Heart left ventricle (tissue), 13 donors: ENCODE data around the gene SNX6.

Source experiments
- CTCF ChIP-seq, 12 donors: fragments of 200-600 bp; sonication (generic) in 4 of 12; IDR thresholded peaks; one replicate each; pipeline versions ENCODE4 v1.5.0 to v1.8.0; 2018 to 2022; ENCODE audit warnings: antibody characterized with exemption in 12 of 12, mild to moderate bottlenecking in 5 of 12
- POLR2A ChIP-seq, 2 donors: fragments of 450-650 bp; IDR thresholded peaks; one replicate each; pipeline ENCODE4 v1.6.1; 2017; ENCODE audit warnings: antibody characterized with exemption in 2 of 2, mild to moderate bottlenecking in 2 of 2, moderate library complexity in 2 of 2
- donor health status: ischemic (EF 13 %, LVEDD 7.1; RV severe dilation, severe dysfunction).
- donor health status: DM: no; HTN: yes; CAD: no.
- donor health status: DM: no; HTN: no; CAD: no.
- donor health status: ischemic (EF 25% LVEDD 6.9; RV normal size, moderate dysfunction).
- donor health status: ischemic (EF 25% LVEDD 5.7; RV mildly dilated, moderate dysfunction).
- donor health status: ischemic (EF 35%, LVEDD 5.7; RV mildly dilated, moderate dysfunction).
- donor health status: nonischemic (EF 11% LVEDD 7.7; RV severe dilation, severe dysfunction).
- donor health status: DM: yes; HTN: yes; CAD: no.
- donor health status: PGD.
- donor health status: ischemic (EF 29% LVEDD 5.4; RV normal size, mild dysfunction).
- donor health status: nonischemic (EF 23%, LVEDD 6.1; RV moderate dilation, normal function).

GRCh38 chr14:34605461-34605860 is 24.5 kb downstream of the SNX6 start:
- TF ChIP-seq CTCF (IDR thresholded peaks at IDR 0.05), result no peak
- TF ChIP-seq POLR2A (IDR thresholded peaks at IDR 0.05), result no peak
